ENCODE results near the gene BEST4. TPM values are rescaled to one million over a fixed set of nuclear protein-coding genes. Genes with fewer than 3 reads are reported as not detected.

The BEST4 gene
- total and polyA plus RNA-seq, 2 of the 13 experiments (the other 11 are each of a cell fraction or from before 2014, with no cell fraction given): 0.77 to 1.4 TPM

DNA sequence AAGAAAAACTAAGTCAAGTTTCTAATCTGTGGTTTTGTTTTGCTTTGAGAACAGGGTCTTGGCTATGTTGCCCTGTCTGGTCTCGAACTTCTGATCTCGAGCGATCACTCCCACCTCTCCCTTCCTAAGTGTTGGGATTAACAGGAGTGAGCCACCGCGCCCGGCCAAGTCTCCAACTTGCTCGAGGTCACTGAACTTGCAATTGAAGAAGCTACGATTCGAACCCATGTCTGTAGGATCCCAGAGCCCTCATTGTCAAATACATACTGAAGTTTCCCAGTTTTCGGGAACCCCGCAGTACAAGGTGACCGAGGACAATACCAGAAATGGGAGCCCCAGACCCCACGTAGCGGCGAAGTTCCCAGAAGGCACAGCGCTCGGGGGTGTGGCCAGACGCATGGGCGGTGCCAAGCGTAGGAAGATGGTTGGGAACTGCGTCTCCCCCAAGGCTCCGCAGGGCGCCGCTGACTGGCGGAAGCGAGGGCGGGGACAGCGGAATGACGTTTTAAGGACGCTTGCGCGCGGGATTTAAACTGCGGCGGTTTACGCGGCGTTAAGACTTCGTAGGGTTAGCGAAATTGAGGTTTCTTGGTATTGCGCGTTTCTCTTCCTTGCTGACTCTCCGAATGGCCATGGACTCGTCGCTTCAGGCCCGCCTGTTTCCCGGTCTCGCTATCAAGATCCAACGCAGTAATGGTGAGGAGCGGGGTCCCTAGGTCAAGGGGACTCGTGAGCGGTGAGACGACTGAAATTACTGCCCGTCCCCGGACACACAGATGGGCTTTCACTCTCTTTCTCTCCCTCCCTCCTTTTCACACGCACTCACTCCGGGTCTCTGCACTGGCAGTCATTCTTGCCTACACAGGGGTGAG is 48.4 kb downstream of the BEST4 start, which contains the start of gene KIF2C (continued):
- TF ChIP-seq, protein P1, sequence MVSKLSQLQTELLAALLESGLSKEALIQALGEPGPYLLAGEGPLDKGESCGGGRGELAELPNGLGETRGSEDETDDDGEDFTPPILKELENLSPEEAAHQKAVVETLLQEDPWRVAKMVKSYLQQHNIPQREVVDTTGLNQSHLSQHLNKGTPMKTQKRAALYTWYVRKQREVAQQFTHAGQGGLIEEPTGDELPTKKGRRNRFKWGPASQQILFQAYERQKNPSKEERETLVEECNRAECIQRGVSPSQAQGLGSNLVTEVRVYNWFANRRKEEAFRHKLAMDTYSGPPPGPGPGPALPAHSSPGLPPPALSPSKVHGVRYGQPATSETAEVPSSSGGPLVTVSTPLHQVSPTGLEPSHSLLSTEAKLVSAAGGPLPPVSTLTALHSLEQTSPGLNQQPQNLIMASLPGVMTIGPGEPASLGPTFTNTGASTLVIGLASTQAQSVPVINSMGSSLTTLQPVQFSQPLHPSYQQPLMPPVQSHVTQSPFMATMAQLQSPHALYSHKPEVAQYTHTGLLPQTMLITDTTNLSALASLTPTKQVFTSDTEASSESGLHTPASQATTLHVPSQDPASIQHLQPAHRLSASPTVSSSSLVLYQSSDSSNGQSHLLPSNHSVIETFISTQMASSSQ (IDR thresholded peaks at IDR 0.05; ENCODE audit: low read depth): no peak; the same call in 1 of the 2 replicates
- TF ChIP-seq, protein P1 (CRISPR knock-in tag; IDR thresholded peaks at IDR 0.05; ENCODE audit: borderline replicate concordance): peak; percentile 40; the same call in 1 of the 2 replicates
- 0 out of 2 replicates have a peak, but pooled peaks have one; percentile 59 for TF ChIP-seq ZNF232 (CRISPR knock-in tag; IDR thresholded peaks at IDR 0.05; ENCODE audit: borderline replicate concordance)
- TF ChIP-seq EP300 (IDR thresholded peaks at IDR 0.05; ENCODE audit: low read depth in 2 of 2, low read length in 2 of 2): 0 out of 4 replicates have a peak, but pooled peaks have one; percentile 18 to 29
- 0 out of 2 replicates have a peak, but pooled peaks have one; percentile 26 for TF ChIP-seq EP300 (CRISPR knock-in tag; IDR thresholded peaks at IDR 0.05; ENCODE audit: borderline replicate concordance)
- TF ChIP-seq, protein P2, sequence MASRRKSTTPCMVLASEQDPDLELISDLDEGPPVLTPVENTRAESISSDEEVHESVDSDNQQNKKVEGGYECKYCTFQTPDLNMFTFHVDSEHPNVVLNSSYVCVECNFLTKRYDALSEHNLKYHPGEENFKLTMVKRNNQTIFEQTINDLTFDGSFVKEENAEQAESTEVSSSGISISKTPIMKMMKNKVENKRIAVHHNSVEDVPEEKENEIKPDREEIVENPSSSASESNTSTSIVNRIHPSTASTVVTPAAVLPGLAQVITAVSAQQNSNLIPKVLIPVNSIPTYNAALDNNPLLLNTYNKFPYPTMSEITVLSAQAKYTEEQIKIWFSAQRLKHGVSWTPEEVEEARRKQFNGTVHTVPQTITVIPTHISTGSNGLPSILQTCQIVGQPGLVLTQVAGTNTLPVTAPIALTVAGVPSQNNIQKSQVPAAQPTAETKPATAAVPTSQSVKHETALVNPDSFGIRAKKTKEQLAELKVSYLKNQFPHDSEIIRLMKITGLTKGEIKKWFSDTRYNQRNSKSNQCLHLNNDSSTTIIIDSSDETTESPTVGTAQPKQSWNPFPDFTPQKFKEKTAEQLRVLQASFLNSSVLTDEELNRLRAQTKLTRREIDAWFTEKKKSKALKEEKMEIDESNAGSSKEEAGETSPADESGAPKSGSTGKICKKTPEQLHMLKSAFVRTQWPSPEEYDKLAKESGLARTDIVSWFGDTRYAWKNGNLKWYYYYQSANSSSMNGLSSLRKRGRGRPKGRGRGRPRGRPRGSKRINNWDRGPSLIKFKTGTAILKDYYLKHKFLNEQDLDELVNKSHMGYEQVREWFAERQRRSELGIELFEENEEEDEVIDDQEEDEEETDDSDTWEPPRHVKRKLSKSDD (CRISPR knock-in tag; IDR thresholded peaks at IDR 0.05; ENCODE audit: low read depth): peak; percentile 68; the same call in 1 of the 2 replicates
- peak; percentile 58; the same call in 1 of the 2 replicates for TF ChIP-seq ARHGAP35 (CRISPR knock-in tag; IDR thresholded peaks at IDR 0.05; ENCODE audit: borderline replicate concordance)
- TF ChIP-seq, protein P3, sequence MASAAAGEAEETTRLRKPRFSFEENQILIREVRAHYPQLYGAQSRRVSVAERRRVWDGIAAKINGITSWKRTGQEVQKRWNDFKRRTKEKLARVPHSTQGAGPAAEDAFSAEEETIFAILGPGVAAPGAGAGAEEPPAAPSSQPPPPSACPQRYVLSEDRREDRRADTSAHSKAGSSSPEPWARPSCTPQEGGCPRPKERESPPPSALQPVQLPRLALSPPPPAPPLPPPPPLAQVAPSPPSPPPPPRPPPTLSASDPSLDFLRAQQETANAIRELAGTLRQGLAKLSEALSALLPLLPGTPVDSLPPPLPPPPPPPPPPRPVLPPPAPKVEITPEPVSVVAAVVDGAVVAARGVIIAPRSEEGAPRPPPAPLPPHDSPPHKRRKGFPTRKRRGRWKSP (CRISPR knock-in tag; IDR thresholded peaks at IDR 0.05): peak; percentile 91
- TF ChIP-seq, protein P4, sequence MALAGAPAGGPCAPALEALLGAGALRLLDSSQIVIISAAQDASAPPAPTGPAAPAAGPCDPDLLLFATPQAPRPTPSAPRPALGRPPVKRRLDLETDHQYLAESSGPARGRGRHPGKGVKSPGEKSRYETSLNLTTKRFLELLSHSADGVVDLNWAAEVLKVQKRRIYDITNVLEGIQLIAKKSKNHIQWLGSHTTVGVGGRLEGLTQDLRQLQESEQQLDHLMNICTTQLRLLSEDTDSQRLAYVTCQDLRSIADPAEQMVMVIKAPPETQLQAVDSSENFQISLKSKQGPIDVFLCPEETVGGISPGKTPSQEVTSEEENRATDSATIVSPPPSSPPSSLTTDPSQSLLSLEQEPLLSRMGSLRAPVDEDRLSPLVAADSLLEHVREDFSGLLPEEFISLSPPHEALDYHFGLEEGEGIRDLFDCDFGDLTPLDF (CRISPR knock-in tag; IDR thresholded peaks at IDR 0.05): peak; percentile 98
- TF ChIP-seq, protein P5, sequence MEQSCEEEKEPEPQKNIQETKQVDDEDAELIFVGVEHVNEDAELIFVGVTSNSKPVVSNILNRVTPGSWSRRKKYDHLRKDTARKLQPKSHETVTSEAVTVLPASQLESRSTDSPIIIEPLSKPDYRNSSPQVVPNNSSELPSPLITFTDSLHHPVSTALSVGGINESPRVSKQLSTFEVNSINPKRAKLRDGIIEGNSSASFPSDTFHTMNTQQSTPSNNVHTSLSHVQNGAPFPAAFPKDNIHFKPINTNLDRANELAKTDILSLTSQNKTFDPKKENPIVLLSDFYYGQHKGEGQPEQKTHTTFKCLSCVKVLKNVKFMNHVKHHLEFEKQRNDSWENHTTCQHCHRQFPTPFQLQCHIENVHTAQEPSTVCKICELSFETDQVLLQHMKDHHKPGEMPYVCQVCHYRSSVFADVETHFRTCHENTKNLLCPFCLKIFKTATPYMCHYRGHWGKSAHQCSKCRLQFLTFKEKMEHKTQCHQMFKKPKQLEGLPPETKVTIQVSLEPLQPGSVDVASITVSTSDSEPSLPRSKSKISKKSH (CRISPR knock-in tag; IDR thresholded peaks at IDR 0.05; ENCODE audit: borderline replicate concordance): peak; percentile 75; the same call in 1 of the 2 replicates
- peak; percentile 65; the same call in 1 of the 2 replicates for TF ChIP-seq PHF21A (CRISPR knock-in tag; IDR thresholded peaks at IDR 0.05)
- TF ChIP-seq ARNT2 (CRISPR knock-in tag; IDR thresholded peaks at IDR 0.05; ENCODE audit: low read depth): peak; percentile 92
- no peak for TF ChIP-seq KDM5B (CRISPR knock-in tag; IDR thresholded peaks at IDR 0.05; ENCODE audit: borderline replicate concordance)
- TF ChIP-seq ZBTB20 (CRISPR knock-in tag; IDR thresholded peaks at IDR 0.05; ENCODE audit: borderline replicate concordance, low read depth): no peak
- no peak for TF ChIP-seq NFE2 (CRISPR knock-in tag; IDR thresholded peaks at IDR 0.05)
- peak; percentile 81 for TF ChIP-seq SALL2 (CRISPR knock-in tag; IDR thresholded peaks at IDR 0.05)

All from HepG2 (cell line).